Keratinocyte (primary cell): Measurements from ENCODE around the gene WDR3. TPM values are rescaled to one million over a fixed set of nuclear protein-coding genes. Genes with fewer than 3 reads are reported as not detected.

Experiments used
- DNase-seq: peaks from one replicate; pipeline ENCODE4 v3.0.0-alpha.2; 2011; ENCODE audit warnings: low read depth, missing footprints, low spot score
- FAIRE-seq: peaks from 2 replicates; lab custom pipeline; 2011; peaks lifted over from hg19 to GRCh38; lab: Jason Lieb, UNC
- H2AFZ ChIP-seq: 2 replicates; pipeline ENCODE4 v1.6.0; 2012; ENCODE audit warnings: low read length, control low read depth, inconsistent platforms; ENCODE audit not compliant: control insufficient read depth
- H3K27ac ChIP-seq: 2 replicates; pipeline ENCODE4 v1.5.1; 2011; ENCODE audit warnings: low read length; ENCODE audit not compliant: control insufficient read depth, insufficient read depth
- H3K27me3 ChIP-seq: 3 replicates; pipeline ENCODE4 v1.6.0; 2011; ENCODE audit warnings: low read length; ENCODE audit not compliant: control insufficient read depth, insufficient read depth; ENCODE audit errors: extremely low read depth
- H3K36me3 ChIP-seq, 2 experiments: 2 replicates in 1 of 2; 3 replicates in 1 of 2; pipeline ENCODE4 v1.5.1; 2011; ENCODE audit warnings: low read length in 2 of 2, mild to moderate bottlenecking in 1 of 2; ENCODE audit not compliant: control insufficient read depth in 2 of 2, insufficient read depth in 2 of 2; ENCODE audit errors: extremely low read depth in 1 of 2
- H3K4me1 ChIP-seq: 3 replicates; pipeline ENCODE4 v1.5.1; 2011; ENCODE audit warnings: low read length; ENCODE audit not compliant: control insufficient read depth, insufficient read depth; ENCODE audit errors: extremely low read depth
- H3K4me2 ChIP-seq: 3 replicates; pipeline ENCODE4 v1.6.0; 2011; ENCODE audit warnings: low read depth, low read length; ENCODE audit not compliant: control insufficient read depth, insufficient read depth; ENCODE audit errors: extremely low read depth
- H3K4me3 ChIP-seq, 3 experiments: fragments of 200-600 bp in 1 of 3; sonication (generic) in 1 of 3; 2 replicates in 2 of 3; 3 replicates in 1 of 3; pipeline ENCODE4 v1.5.1; 2011 to 2016; ENCODE audit warnings: low read length in 3 of 3, mild to moderate bottlenecking in 3 of 3, control low read depth in 2 of 3, inconsistent platforms in 1 of 3, low read depth in 1 of 3, mixed read lengths in 1 of 3, mixed run types in 1 of 3, moderate library complexity in 1 of 3; ENCODE audit not compliant: control insufficient read depth in 2 of 3, insufficient read depth in 2 of 3; ENCODE audit errors: extremely low read depth in 1 of 3
- H3K79me2 ChIP-seq: 2 replicates; pipeline ENCODE4 v1.6.0; 2012; ENCODE audit warnings: low read length; ENCODE audit not compliant: control insufficient read depth, insufficient read depth
- H3K9ac ChIP-seq: 3 replicates; pipeline ENCODE4 v1.6.0; 2011; ENCODE audit warnings: low read length; ENCODE audit not compliant: control insufficient read depth, insufficient read depth; ENCODE audit errors: extremely low read depth
- H3K9me1 ChIP-seq: 3 replicates; pipeline ENCODE4 v1.6.0; 2011; ENCODE audit warnings: low read length; ENCODE audit not compliant: control insufficient read depth, insufficient read depth; ENCODE audit errors: extremely low read depth
- H3K9me3 ChIP-seq: 2 replicates; pipeline ENCODE4 v1.5.1; 2012; ENCODE audit warnings: low read depth, low read length; ENCODE audit not compliant: control insufficient read depth
- H4K20me1 ChIP-seq: 3 replicates; pipeline ENCODE4 v1.6.0; 2011; ENCODE audit warnings: low read length; ENCODE audit not compliant: control insufficient read depth, insufficient read depth; ENCODE audit errors: extremely low read depth
- EZH2 ChIP-seq: IDR thresholded peaks from one replicate; pipeline ENCODE4 v1.6.1; 2012; ENCODE audit warnings: inconsistent platforms, mild to moderate bottlenecking, low read length, moderate library complexity
- dilution Hi-C: fragments of 300-500 bp; cut with MboI; formaldehyde crosslinking; loops from one replicate; pipeline ENCODE4 v1.7.0; 2020; ENCODE audit warnings: low sequenced_read_pairs; ENCODE audit not compliant: extremely low pct_ligation_motif_present
- polyA plus RNA-seq, 5 experiments: library from polyadenylated mRNA; depleted of rRNA in 3 of 5; stranded (reverse) in 3 of 5; stranded (forward) in 1 of 5; unstranded in 1 of 5; fragments of >200 nt; gene quantifications; 1 replicate in 1 of 5; 2 replicates in 3 of 5; 3 replicates in 1 of 5; pipeline versions ENCODE4 v1.2.1 to v1.2.3, GENCODE V29; 2011 to 2012; ENCODE audit warnings: missing spikeins in 2 of 5, low read depth in 1 of 5, low replicate concordance in 1 of 5
- TF ChIP-seq, protein P1 (sequence below), 3 experiments: IDR thresholded peaks in 1 of 3; conservative IDR thresholded peaks in 1 of 3; optimal IDR thresholded peaks in 1 of 3; 2 replicates in 2 of 3; 3 replicates in 1 of 3; pipeline versions ENCODE3 to v1.5.1; 2011; ENCODE audit warnings: low read length in 3 of 3, mild to moderate bottlenecking in 3 of 3, moderate library complexity in 2 of 3, control low read depth in 1 of 3, inconsistent platforms in 1 of 3; ENCODE audit not compliant: insufficient read depth in 2 of 3; ENCODE audit errors: extremely low read depth in 1 of 3

The WDR3 gene
- polyA plus RNA-seq, 1 donor (not counting 4 experiments of a cell fraction or from before 2014, with no cell fraction given): 47.8 TPM

DNA sequence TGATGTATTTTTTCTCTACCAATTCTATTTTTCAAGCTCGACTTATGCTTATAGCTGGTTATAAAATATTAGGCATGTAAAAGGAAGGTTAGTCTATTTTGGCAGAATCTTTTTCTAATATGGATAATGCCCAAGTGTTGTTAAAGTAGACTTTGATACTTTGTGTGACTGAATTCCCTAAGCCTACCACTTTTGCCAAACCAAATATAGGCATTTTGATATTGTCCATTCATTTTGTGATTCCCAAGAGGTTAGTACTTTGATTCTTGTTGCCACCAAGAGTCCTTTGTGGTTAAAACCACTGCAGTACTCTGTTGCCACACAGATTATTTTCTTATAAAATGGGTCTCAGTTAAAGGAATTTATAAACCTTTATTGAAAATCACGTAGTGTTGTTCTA, 4.2 kb downstream of the WDR3 start:
- Histone ChIP-seq H3K79me2 (peaks cover 47% of the 10 kb centered on the region), H3K27ac (no peak overlapping the region)
- FAIRE-seq: no peak

DNA sequence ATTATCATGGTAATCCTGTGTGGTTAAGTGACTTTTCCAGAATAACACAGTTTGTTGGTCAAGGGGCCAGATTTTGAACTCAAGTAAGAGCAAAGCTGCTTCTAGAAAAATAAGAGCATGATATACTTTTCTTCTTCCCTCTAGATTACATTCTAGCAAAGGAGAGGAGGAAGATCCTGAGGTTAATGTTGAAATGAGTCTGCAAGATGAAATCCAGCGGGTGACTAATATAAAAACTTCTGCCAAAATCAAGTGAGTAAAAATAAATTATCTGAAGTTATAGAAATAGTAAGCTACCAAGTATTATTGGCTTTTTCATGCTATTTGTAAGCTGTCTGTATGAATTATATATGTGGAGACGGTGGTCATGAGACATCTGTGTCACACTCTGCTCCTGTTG, 12.8 kb downstream of the WDR3 start:
- Histone ChIP-seq H3K9me3 (no peaks in the 10 kb centered on the region), H3K36me3 (peaks cover 21 to 27% of the 10 kb centered on the region in 2 experiments), H3K4me1 (no peaks in the 10 kb centered on the region), H3K4me2 (no peak overlapping the region), H4K20me1 (no peaks in the 10 kb centered on the region), H3K9ac (no peak overlapping the region), H3K4me3 (no peak overlapping the region), H3K79me2 (no peaks in the 10 kb centered on the region), H3K27me3 (no peaks in the 10 kb centered on the region), H3K9me1 (no peaks in the 10 kb centered on the region), H2AFZ (no peak overlapping the region), H3K27ac (no peak overlapping the region)
- dilution Hi-C loops: no loop called here
- FAIRE-seq (no peak), DNase-seq (no peak)
- no peak for TF ChIP-seq EZH2
- TF ChIP-seq, protein P1, sequence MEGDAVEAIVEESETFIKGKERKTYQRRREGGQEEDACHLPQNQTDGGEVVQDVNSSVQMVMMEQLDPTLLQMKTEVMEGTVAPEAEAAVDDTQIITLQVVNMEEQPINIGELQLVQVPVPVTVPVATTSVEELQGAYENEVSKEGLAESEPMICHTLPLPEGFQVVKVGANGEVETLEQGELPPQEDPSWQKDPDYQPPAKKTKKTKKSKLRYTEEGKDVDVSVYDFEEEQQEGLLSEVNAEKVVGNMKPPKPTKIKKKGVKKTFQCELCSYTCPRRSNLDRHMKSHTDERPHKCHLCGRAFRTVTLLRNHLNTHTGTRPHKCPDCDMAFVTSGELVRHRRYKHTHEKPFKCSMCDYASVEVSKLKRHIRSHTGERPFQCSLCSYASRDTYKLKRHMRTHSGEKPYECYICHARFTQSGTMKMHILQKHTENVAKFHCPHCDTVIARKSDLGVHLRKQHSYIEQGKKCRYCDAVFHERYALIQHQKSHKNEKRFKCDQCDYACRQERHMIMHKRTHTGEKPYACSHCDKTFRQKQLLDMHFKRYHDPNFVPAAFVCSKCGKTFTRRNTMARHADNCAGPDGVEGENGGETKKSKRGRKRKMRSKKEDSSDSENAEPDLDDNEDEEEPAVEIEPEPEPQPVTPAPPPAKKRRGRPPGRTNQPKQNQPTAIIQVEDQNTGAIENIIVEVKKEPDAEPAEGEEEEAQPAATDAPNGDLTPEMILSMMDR (optimal IDR thresholded peaks at IDR 0.05 in 1 of 3, IDR thresholded peaks at IDR 0.05 in 1 of 3, conservative IDR thresholded peaks at IDR 0.05 in 1 of 3; ENCODE audit: extremely low read depth in 1 of 3, insufficient read depth in 2 of 3, low read length in 3 of 3): no peak

More for the DNA sequence above, 4.2 kb downstream of the WDR3 start:
- no peak overlapping the region for H3K4me2 ChIP-seq
- H4K20me1 ChIP-seq: no peaks in the 10 kb centered on the region
- no peak overlapping the region for H3K9ac ChIP-seq
- dilution Hi-C loops: no loop called here
- TF ChIP-seq, protein P1 (optimal IDR thresholded peaks at IDR 0.05 in 1 of 3, IDR thresholded peaks at IDR 0.05 in 1 of 3, conservative IDR thresholded peaks at IDR 0.05 in 1 of 3; ENCODE audit: extremely low read depth in 1 of 3, insufficient read depth in 2 of 3, low read length in 3 of 3): no peak
- no peak for TF ChIP-seq EZH2
- H3K27me3 ChIP-seq: no peaks in the 10 kb centered on the region
- no peak for DNase-seq
- no peak overlapping the region for H2AFZ ChIP-seq
- H3K36me3 ChIP-seq: peaks cover 9 to 19% of the 10 kb centered on the region in 2 experiments
- no peak overlapping the region for H3K4me3 ChIP-seq
- H3K4me1 ChIP-seq: peaks cover 10% of the 10 kb centered on the region
- no peaks in the 10 kb centered on the region for H3K9me3 ChIP-seq
- no peaks in the 10 kb centered on the region for H3K9me1 ChIP-seq
